ENCODE measurements around the gene JAM2. TPM values are rescaled to one million over a fixed set of nuclear protein-coding genes. Genes with fewer than 3 reads are reported as not detected.

JAM2 gene
- total RNA-seq (2021) = 1.7 and 5.2 TPM in 2 replicates
- Bru-seq, nascent RNA = percentile 39 among the genes with signal in this experiment
- BruChase-seq, experiment 1, labeled RNA remaining after a 2-hour chase = percentile 42 among the genes with signal in this experiment
- percentile 36 among the genes with signal in this experiment for BruChase-seq, experiment 2, labeled RNA remaining after a 6-hour chase
- long read RNA-seq, partial matches to known transcripts = 1 of 2 reads
- long read RNA-seq, other reads (novel, unspliced or antisense) = 1 of 2 reads

- no TSS peak for BruUV-seq (replicated peaks)
- TF ChIP-seq CTCF (conservative IDR thresholded peaks at IDR 0.05; ENCODE audit: low read depth, low read length) = no peak
- TF ChIP-seq EZH2 (IDR thresholded peaks at IDR 0.05; ENCODE audit: borderline replicate concordance, low read depth, low read length, poor library complexity, severe bottlenecking) = no peak
- DNase-seq (ENCODE audit: low spot score) = peak; percentile 58
These were observed at the start of gene JAM2 for GRCh38 chr21:25638660-25639550. JAM2 (plus strand) TSS chr21:25639258; CDS start chr21:25639822, 564 bp downstream.

GRCh38 chr21:25589887-25590286 is 49.2 kb upstream of the JAM2 start:
- intact Hi-C loops (cut with micrococcal nuclease; ENCODE audit: unreplicated experiment) = no loop called here
- no peak for DNase-seq (ENCODE audit: low spot score)
- ChIA-PET POLR2A (ENCODE audit: low non-redundant PET) (no interaction called here), CTCF (no interaction called here)
- H3K9me3 ChIP-seq (ENCODE audit: low read depth, low read length, poor library complexity, severe bottlenecking) = no peaks in the 10 kb centered on the region
- H3K36me3 ChIP-seq (ENCODE audit: insufficient read depth, low read length, poor library complexity, severe bottlenecking) = peaks cover 59% of the 10 kb centered on the region
- no peaks in the 10 kb centered on the region for H3K4me1 ChIP-seq (ENCODE audit: insufficient read depth, low read length, poor library complexity, severe bottlenecking)
- H3K27me3 ChIP-seq (replicated peaks; ENCODE audit: insufficient read depth, low read depth, low read length, poor library complexity) = no peaks in the 10 kb centered on the region
- no peak overlapping the region for H3K27ac ChIP-seq (ENCODE audit: low read depth, low read length, poor library complexity, severe bottlenecking)
- H3K4me3 ChIP-seq (ENCODE audit: low read depth, low read length, poor library complexity, severe bottlenecking) = no peak overlapping the region
- BruUV-seq (replicated peaks) = no TSS peak
- TF ChIP-seq CTCF (conservative IDR thresholded peaks at IDR 0.05; ENCODE audit: low read depth, low read length) (no peak), EZH2 (IDR thresholded peaks at IDR 0.05; ENCODE audit: borderline replicate concordance, low read depth, low read length, poor library complexity, severe bottlenecking) (no peak)

More at GRCh38 chr21:25638660-25639550, at the start of gene JAM2:
- intact Hi-C loops (cut with micrococcal nuclease; ENCODE audit: unreplicated experiment) = no loop called here
- peak within 1 kb of the TSS; percentile 12 for H3K27ac ChIP-seq (ENCODE audit: low read depth, low read length, poor library complexity, severe bottlenecking)
- H3K36me3 ChIP-seq (ENCODE audit: insufficient read depth, low read length, poor library complexity, severe bottlenecking) = no peaks in the 10 kb centered on the region
- no peaks in the 10 kb centered on the region for H3K9me3 ChIP-seq (ENCODE audit: low read depth, low read length, poor library complexity, severe bottlenecking)
- ChIA-PET POLR2A (ENCODE audit: low non-redundant PET) (no interaction called here), CTCF (interaction anchor here (0.9 kb wide), 1 partner anchor 69 kb away, joined by 3 read pairs; no protein-coding TSS in a partner anchor)
- H3K4me3 ChIP-seq (ENCODE audit: low read depth, low read length, poor library complexity, severe bottlenecking) = peak within 1 kb of the TSS; percentile 67
- H3K27me3 ChIP-seq (replicated peaks; ENCODE audit: insufficient read depth, low read depth, low read length, poor library complexity) = no peaks in the 10 kb centered on the region
- H3K4me1 ChIP-seq (ENCODE audit: insufficient read depth, low read length, poor library complexity, severe bottlenecking) = peaks cover 11% of the 10 kb centered on the region

GRCh38 chr21:25607151-25608043 is 31.7 kb upstream of the JAM2 start, which contains the start of gene MRPL39:
MRPL39 (minus strand) TSS chr21:25607481; CDS start chr21:25607475, 6 bp downstream.
- ChIA-PET CTCF (interaction anchor here (0.6 to 1.0 kb wide), 4 partner anchors 118 to 487 kb away, joined by 3 to 4 read pairs (median 4); partner anchors contain the start of genes ATP5PF and GABPA), POLR2A (ENCODE audit: low non-redundant PET) (no interaction called here)
- intact Hi-C loops (cut with micrococcal nuclease; ENCODE audit: unreplicated experiment) = loop anchor here (1.0 to 10.0 kb wide), 8 partner anchors 101 to 1237 kb away; partner anchors contain the start of gene ADAMTS1
- peaks cover 26% of the 10 kb centered on the region for H3K36me3 ChIP-seq (ENCODE audit: insufficient read depth, low read length, poor library complexity, severe bottlenecking)
- no peaks in the 10 kb centered on the region for H3K27me3 ChIP-seq (replicated peaks; ENCODE audit: insufficient read depth, low read depth, low read length, poor library complexity)
- BruUV-seq (replicated peaks) = no TSS peak
- TF ChIP-seq EZH2 (IDR thresholded peaks at IDR 0.05; ENCODE audit: borderline replicate concordance, low read depth, low read length, poor library complexity, severe bottlenecking) = no peak
- TF ChIP-seq CTCF (conservative IDR thresholded peaks at IDR 0.05; ENCODE audit: low read depth, low read length) = peak; percentile 81
- H3K4me1 ChIP-seq (ENCODE audit: insufficient read depth, low read length, poor library complexity, severe bottlenecking) = peaks cover 4% of the 10 kb centered on the region
- no peaks in the 10 kb centered on the region for H3K9me3 ChIP-seq (ENCODE audit: low read depth, low read length, poor library complexity, severe bottlenecking)
- peak within 1 kb of the TSS; percentile 94 for H3K27ac ChIP-seq (ENCODE audit: low read depth, low read length, poor library complexity, severe bottlenecking)
- H3K4me3 ChIP-seq (ENCODE audit: low read depth, low read length, poor library complexity, severe bottlenecking) = peak within 1 kb of the TSS; percentile 86
- DNase-seq (ENCODE audit: low spot score) = peak; percentile 95

All from A673 (cell line).